Sigmoid colon (tissue), 7 donors: Measurements from ENCODE around the gene MRPL36. TPM values are rescaled to one million over a fixed set of nuclear protein-coding genes. Genes with fewer than 3 reads are reported as not detected.

Experiments used
- DNase-seq: peaks from one replicate; pipeline ENCODE4 v3.0.0-alpha.2; 2019
- H3K27ac ChIP-seq, 4 donors: fragments of 200-600 bp; sonication (generic); one replicate each; pipeline ENCODE4 v1.5.1; 2016 to 2019; ENCODE audit warnings: mild to moderate bottlenecking in 1 of 4
- H3K27me3 ChIP-seq, 3 donors: fragments of 200-600 bp; sonication (generic); one replicate each; pipeline ENCODE4 v1.5.1; 2019; ENCODE audit warnings: mild to moderate bottlenecking in 1 of 3
- H3K36me3 ChIP-seq, 4 donors: fragments of 200-600 bp; sonication (generic); one replicate each; pipeline ENCODE4 v1.5.1; 2016 to 2019
- H3K4me1 ChIP-seq, 4 donors: fragments of 200-600 bp; sonication (generic); one replicate each; pipeline ENCODE4 v1.5.1; 2017 to 2019
- H3K4me3 ChIP-seq, 4 donors: fragments of 200-600 bp; sonication (generic); one replicate each; pipeline ENCODE4 v1.5.1; 2017 to 2019; ENCODE audit warnings: mild to moderate bottlenecking in 2 of 4, moderate library complexity in 1 of 4
- H3K9me3 ChIP-seq, 4 donors: fragments of 200-600 bp in 3 of 4; sonication (generic) in 3 of 4; one replicate each; pipeline versions ENCODE4 v1.5.1 to v1.6.1; 2013 to 2019
- EP300 ChIP-seq, 4 donors: sonication (generic); formaldehyde crosslinking; IDR thresholded peaks; one replicate each; pipeline ENCODE4 v1.6.1; 2017; ENCODE audit warnings: antibody characterized with exemption in 4 of 4
- POLR2A ChIP-seq, 2 donors: fragments of 450-650 bp; IDR thresholded peaks; one replicate each; pipeline ENCODE4 v1.6.1; 2016; ENCODE audit warnings: antibody characterized with exemption in 2 of 2, mild to moderate bottlenecking in 2 of 2, moderate library complexity in 2 of 2
- POLR2AphosphoS5 ChIP-seq, 4 donors: sonication (generic); formaldehyde crosslinking; IDR thresholded peaks; one replicate each; pipeline ENCODE4 v1.6.1; 2017; ENCODE audit warnings: antibody characterized with exemption in 4 of 4
- WGBS, 2 donors: extraction: QIAGEN DNeasy Blood & Tissue Kit; methylation state at CpG; one replicate each; pipeline ENCODE4 v1.1.7; 2013; 5-methylcytosine and 5-hydroxymethylcytosine counted together
- intact Hi-C: fragments of 100-400 bp; cut with DNase I; formaldehyde crosslinking; loops from one replicate; pipeline ENCODE4 v1.15.1; 2023
- polyA plus RNA-seq, 3 donors: library from polyadenylated mRNA; stranded (reverse); fragments of 200-250 nt; gene quantifications; one replicate each; pipeline ENCODE4 v1.2.3, GENCODE V29; 2013
- total RNA-seq, 4 donors: library from RNA; depleted of rRNA; stranded (reverse); fragments of >200 nt; gene quantifications; one replicate each; pipeline ENCODE4 v1.1.0, GENCODE V29; 2016
- TF ChIP-seq, protein P1 (sequence below), 4 experiments: fragments of 450-650 bp in 3 of 4; fragments of 200-600 bp in 1 of 4; IDR thresholded peaks; one replicate each; pipeline ENCODE4 v1.5.1; 2016 to 2019; ENCODE audit warnings: antibody characterized with exemption in 4 of 4, mild to moderate bottlenecking in 3 of 4, moderate library complexity in 2 of 4
- donor health status: healthy with polysubstance abuse.
- donor health status: Bipolar disorder and iron deficiency.
- donor health status: healthy.

The MRPL36 gene
- total and polyA plus RNA-seq, 7 donors, result 32.4 to 77.9 (median 59.4) TPM

DNA sequence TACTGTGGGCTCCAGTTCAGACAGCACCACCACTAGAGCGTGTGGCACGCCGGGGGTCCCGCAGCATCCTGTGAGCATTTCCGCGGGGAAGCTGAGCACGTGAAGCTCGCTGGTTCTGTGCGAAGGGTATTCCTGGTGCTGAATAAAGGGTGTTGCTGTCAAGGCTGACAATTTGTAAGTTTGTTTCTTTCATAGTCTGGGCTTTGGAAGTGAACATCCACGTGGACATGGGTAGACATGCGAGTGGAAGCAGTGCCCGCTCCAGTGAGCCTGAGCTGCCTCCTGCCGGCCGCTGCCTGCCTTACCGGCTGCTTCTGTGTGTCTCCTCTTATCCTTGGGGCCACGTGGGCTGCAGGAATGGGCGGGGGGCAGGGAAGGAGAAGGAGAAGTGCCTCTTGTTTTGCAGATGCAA, 16.2 kb upstream of the MRPL36 start:
- H3K27me3 ChIP-seq, result no peaks in the 10 kb centered on the region
- intact Hi-C loops, result no loop called here
- 96 to 97% methylated on average over 17 of the region's 17 CpGs for WGBS, 2 donors
- H3K27ac ChIP-seq, result no peak overlapping the region
- no peaks in the 10 kb centered on the region for H3K9me3 ChIP-seq
- no peak overlapping the region for H3K4me3 ChIP-seq
- TF ChIP-seq, protein P1, sequence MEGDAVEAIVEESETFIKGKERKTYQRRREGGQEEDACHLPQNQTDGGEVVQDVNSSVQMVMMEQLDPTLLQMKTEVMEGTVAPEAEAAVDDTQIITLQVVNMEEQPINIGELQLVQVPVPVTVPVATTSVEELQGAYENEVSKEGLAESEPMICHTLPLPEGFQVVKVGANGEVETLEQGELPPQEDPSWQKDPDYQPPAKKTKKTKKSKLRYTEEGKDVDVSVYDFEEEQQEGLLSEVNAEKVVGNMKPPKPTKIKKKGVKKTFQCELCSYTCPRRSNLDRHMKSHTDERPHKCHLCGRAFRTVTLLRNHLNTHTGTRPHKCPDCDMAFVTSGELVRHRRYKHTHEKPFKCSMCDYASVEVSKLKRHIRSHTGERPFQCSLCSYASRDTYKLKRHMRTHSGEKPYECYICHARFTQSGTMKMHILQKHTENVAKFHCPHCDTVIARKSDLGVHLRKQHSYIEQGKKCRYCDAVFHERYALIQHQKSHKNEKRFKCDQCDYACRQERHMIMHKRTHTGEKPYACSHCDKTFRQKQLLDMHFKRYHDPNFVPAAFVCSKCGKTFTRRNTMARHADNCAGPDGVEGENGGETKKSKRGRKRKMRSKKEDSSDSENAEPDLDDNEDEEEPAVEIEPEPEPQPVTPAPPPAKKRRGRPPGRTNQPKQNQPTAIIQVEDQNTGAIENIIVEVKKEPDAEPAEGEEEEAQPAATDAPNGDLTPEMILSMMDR (IDR thresholded peaks at IDR 0.05), result no peak
- no peak for TF ChIP-seq EP300 (IDR thresholded peaks at IDR 0.05)
- TF ChIP-seq POLR2AphosphoS5 (IDR thresholded peaks at IDR 0.05), result no peak
- TF ChIP-seq POLR2A (IDR thresholded peaks at IDR 0.05), result no peak
- no peaks in the 10 kb centered on the region for H3K4me1 ChIP-seq
- peaks cover 33 to 98% (median 62%) of the 10 kb centered on the region in 4 donors for H3K36me3 ChIP-seq
- no peak for DNase-seq

DNA sequence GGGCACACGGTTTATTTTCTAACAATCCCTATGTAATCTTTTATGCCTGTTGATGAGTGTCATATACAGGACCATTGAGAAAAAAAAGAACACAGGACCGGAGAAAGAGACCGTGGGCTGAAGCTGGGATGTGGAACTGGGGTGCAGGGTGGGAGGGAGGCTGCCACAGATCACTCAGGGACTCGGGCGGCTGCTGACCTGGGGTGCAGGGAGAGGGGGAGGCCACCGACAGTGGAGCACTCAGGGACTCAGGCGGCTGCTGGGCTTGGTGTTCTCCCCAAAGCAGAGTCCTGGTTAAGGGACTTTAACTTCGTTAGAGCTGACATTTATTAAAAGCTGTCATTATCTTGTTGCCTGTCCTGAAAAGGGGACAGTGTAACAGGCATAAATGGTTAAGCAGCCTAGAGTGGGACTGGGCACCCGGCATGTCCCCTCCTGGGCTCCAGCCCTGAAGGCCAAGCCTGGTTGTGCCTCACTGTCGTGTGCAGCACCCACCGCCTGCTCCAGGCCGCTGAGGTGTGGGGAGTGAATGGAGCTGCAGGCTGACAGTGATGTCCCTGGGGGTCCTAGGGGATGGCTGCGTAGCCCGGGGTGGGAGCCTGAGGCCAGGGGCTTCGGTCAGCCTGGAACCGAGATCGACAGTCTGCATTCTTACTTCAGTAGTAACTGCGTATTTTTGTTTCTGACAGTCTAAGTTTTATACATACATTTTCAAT, 15.6 kb upstream of the MRPL36 start:
- no peak for DNase-seq
- no peak overlapping the region for H3K4me3 ChIP-seq
- WGBS, 2 donors, result 97% methylated on average over 18 of the region's 18 CpGs
- H3K36me3 ChIP-seq, result peaks cover 33 to 98% (median 58%) of the 10 kb centered on the region in 4 donors
- H3K4me1 ChIP-seq, result no peaks in the 10 kb centered on the region
- TF ChIP-seq, protein P1 (IDR thresholded peaks at IDR 0.05), result no peak
- TF ChIP-seq EP300 (IDR thresholded peaks at IDR 0.05), result no peak
- no peak for TF ChIP-seq POLR2AphosphoS5 (IDR thresholded peaks at IDR 0.05)
- no peak for TF ChIP-seq POLR2A (IDR thresholded peaks at IDR 0.05)
- no peaks in the 10 kb centered on the region for H3K27me3 ChIP-seq
- H3K9me3 ChIP-seq, result no peaks in the 10 kb centered on the region
- intact Hi-C loops, result no loop called here
- no peak overlapping the region for H3K27ac ChIP-seq

DNA sequence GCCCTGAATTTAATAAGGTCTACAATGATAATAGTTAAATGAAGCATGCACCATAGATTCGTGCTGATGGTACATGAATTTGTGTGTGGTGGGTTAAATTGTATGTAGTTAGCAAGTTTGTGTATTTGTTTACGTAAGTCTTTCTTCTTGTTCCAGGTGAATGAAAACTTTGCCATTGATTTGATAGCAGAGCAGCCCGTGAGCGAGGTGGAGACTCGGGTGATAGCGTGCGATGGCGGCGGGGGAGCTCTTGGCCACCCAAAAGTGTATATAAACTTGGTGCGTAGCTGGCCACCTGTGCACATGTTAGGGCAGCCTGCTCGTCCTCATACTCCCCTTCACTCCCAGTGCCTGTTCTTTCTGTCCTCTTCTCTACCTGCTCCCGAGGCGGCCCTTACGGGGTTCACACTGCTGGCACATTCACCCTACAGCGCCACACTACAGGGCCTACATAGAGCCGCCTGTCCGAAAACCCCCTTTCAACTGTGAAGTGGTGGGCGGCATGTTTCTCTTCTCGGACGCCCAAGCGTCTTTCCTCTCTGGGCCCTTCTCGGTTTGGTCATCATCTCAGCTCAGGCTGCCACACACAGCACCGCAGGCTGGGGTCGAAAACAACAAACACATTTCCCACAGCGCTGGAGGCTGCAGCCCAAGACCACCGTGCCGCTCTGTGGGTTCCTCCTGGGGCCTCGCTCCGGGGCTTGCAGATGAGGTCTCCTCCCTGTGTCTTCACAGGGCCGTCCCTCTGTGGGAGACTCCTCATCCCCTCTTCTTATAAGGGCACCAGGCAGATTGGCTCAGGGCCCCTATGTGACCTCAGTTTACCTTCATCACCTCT, 14.8 kb upstream of the MRPL36 start:
- 95 to 97% methylated on average over 30 of the region's 30 CpGs for WGBS, 2 donors
- intact Hi-C loops, result no loop called here
- no peak overlapping the region for H3K27ac ChIP-seq
- peak; percentile 53 for DNase-seq
- H3K9me3 ChIP-seq, result no peaks in the 10 kb centered on the region
- peaks cover 33 to 99% (median 56%) of the 10 kb centered on the region in 4 donors for H3K36me3 ChIP-seq
- TF ChIP-seq, protein P1 (IDR thresholded peaks at IDR 0.05), result no peak
- TF ChIP-seq EP300 (IDR thresholded peaks at IDR 0.05), result no peak
- no peak for TF ChIP-seq POLR2A (IDR thresholded peaks at IDR 0.05)
- no peak for TF ChIP-seq POLR2AphosphoS5 (IDR thresholded peaks at IDR 0.05)
- no peaks in the 10 kb centered on the region for H3K27me3 ChIP-seq
- H3K4me3 ChIP-seq, result no peak overlapping the region
- no peaks in the 10 kb centered on the region for H3K4me1 ChIP-seq

DNA sequence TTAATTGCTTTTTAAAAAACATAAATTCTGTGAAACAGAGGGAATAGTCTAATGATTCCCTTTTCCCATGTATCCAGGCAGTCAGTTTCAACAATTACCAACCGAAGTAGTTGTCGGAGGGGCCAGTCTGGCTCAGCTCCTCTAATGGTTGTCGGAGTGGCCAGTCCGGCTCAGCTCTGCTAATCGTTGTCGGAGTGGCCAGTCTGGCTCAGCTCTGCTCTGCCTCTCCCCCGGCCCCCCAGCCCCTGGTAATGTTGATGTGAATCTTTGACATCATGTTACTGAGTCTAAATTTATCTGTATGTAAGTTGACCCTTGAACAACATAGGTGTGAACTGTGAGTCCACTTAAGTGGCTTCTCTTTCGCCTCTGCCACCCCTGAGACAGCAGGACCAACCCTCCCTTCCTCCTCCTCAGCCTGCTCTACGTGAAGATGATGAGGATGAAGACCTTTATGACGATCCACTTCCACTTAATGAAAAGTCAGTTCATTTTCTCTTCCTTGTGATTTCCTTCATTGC, 11.0 kb upstream of the MRPL36 start:
- no peak for DNase-seq
- intact Hi-C loops, result no loop called here

More for the DNA sequence above, 11.0 kb upstream of the MRPL36 start:
- TF ChIP-seq, protein P1 (IDR thresholded peaks at IDR 0.05), result no peak
- TF ChIP-seq POLR2A (IDR thresholded peaks at IDR 0.05) (no peak), POLR2AphosphoS5 (IDR thresholded peaks at IDR 0.05) (no peak), EP300 (IDR thresholded peaks at IDR 0.05) (no peak)
- no peaks in the 10 kb centered on the region for H3K4me1 ChIP-seq
- H3K9me3 ChIP-seq, result no peaks in the 10 kb centered on the region
- no peaks in the 10 kb centered on the region for H3K27me3 ChIP-seq
- H3K4me3 ChIP-seq, result no peak overlapping the region
- WGBS, 2 donors, result 96 to 97% methylated on average over 10 of the region's 10 CpGs
- H3K36me3 ChIP-seq, result peaks cover 18 to 98% (median 49%) of the 10 kb centered on the region in 4 donors
- H3K27ac ChIP-seq, result no peak overlapping the region
